SK-N-SH (cell line): ENCODE measurements around the gene FBXO40.

Experiments used
- CTCF ChIP-seq: fragments of 200-600 bp; sonication (generic); IDR thresholded peaks from 2 replicates; pipeline ENCODE4 v1.6.1; 2017; ENCODE audit warnings: antibody characterized with exemption, mild to moderate bottlenecking, moderate library complexity
- FOXM1 ChIP-seq: IDR thresholded peaks from 2 replicates; pipeline ENCODE4 v1.4.0; 2012; ENCODE audit warnings: low read depth, mild to moderate bottlenecking
- GABPA ChIP-seq: IDR thresholded peaks from 2 replicates; pipeline ENCODE4 v1.4.0; 2012; ENCODE audit warnings: low read depth, mild to moderate bottlenecking
- POLR2AphosphoS5 ChIP-seq: IDR thresholded peaks from 2 replicates; pipeline ENCODE4 v1.6.1; 2012; ENCODE audit warnings: low read depth, low read length
- RFX5 ChIP-seq: IDR thresholded peaks from 2 replicates; pipeline ENCODE4 v1.6.1; 2012; ENCODE audit warnings: mild to moderate bottlenecking, improper control_type of control experiment, low read length
- TAF1 ChIP-seq: IDR thresholded peaks from 2 replicates; pipeline ENCODE4 v1.6.1; 2012; ENCODE audit warnings: low read depth, mild to moderate bottlenecking, low read length, moderate library complexity, borderline replicate concordance

DNA sequence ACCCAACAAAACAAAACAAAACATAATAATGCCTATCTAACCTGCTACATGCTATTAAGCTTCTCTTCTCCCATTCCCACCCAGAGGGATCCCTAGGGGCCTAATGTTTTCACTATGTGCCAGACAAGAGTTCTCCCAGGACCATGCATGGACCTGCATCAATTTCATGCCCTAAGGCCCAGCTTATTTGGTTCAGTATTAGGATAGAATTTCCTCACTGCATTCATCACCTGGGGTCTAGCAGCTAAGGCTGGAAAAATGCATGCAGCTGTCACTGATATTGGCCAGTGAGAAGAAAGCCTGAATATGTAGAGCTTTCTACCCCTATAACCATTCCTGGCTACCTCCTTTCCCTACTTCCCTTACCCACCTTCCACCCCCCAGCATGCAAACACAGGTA lies 69.6 kb downstream of the FBXO40 start:
- TF ChIP-seq FOXM1 = no peak
- TF ChIP-seq POLR2AphosphoS5 = no peak
- TF ChIP-seq TAF1 = no peak
- no peak for TF ChIP-seq CTCF
- no peak for TF ChIP-seq GABPA
- no peak for TF ChIP-seq RFX5
